Smooth muscle cell of the brain vasculature (primary cell): Measurements from ENCODE around the gene RBP3.

Experiments used
- DNase-seq: peaks from one replicate; pipeline ENCODE4 v3.0.0-alpha.2; 2012; ENCODE audit warnings: low read depth, low spot score

RBP3 gene

DNA sequence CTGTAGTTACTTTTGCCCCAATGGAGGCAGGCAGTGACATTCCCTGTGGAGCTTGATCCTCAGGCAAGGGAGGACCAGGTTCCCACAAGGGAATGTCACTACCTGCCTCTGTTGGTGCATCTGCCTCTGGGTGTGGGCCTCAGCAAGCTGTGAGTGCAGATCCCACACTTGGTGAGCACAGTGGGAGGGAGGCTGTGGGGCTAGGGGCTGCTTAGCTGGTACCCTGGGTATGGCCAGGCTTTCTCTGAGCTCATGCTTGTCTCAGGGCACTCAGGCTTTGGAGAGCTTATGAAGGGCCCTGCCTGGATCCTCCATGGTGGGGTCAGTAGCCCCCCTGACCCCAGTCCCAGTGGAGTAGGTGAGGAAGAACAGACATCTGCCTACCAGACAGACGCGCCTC is 52.1 kb downstream of the RBP3 start:
- DNase-seq = no peak

DNA sequence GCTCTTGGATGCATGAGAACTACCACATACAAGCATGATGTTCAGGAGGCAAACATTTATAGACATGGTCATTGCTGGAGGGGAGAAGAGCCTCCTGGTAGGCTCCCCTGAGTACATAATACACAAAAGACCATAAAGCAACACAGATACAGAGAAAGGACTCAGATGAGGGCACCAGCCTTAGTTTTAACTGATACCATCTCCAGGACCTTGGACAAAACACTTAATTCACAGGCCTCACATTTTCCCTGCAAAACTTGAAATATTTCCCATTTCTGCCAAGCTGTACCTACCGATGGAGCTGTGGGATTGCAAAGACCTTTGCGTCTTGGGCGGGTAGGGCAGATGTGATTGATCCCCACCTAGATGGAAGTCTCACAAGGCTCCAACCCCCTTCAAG is 52.6 kb downstream of the RBP3 start:
- no peak for DNase-seq

GRCh38 chr10:47401210-47401609 is 53.0 kb downstream of the RBP3 start:
- no peak for DNase-seq

GRCh38 chr10:47401874-47402640 is 53.9 kb downstream of the RBP3 start:
- DNase-seq = no peak

DNA sequence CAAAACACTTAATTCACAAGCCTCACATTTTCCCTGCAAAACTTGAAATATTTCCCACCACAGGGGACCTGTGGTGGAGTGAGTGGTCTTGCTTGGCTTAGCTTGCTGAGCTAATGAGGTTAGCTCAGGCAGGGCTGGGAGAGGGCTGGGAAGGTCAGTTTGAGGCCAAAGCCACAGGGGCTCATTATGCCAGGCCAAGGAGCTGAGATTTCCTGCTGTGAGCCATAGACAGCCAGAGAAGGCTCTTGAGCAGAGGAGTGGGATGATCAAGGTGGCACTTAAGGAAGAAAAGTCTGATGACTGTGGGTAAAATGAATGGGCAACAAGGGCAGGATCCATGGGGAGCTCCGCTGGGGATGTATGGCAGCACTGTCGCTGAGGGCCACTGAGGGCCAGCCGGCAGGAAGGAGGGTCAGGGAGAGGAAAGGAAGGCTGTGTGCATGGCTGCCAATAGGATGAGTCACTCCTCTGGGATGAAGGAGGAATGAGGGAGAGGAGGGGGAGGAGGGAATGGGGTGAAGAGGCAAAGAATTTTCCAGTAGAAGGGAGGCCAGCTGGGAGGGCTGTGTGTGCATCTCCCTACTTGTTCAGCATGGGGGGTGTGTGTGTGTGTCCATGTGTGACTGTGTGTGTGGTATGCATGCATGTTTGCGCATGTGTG is 54.6 kb downstream of the RBP3 start:
- DNase-seq = peak; percentile 83

GRCh38 chr10:47403446-47404318 is 55.5 kb downstream of the RBP3 start:
- DNase-seq = no peak

DNA sequence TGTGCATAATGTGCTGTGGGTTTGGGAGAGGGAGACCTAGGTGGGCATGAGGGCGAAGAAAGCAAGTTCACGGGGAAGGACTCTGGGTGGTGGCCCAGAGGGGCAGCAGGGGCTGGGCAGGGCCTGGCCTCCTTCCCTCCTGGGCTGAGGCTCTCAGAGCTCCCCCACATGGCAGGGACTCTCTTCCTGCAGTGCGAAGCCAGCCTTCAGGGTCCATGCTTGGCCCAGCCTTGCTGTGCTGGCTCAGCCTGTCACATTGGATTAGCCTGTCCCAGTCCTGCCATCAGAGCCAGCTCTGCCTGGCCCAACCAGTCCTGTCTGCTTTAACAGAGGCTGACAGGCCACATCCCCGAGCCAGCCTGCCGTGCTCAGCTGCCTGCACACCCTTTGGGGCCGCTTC is 56.3 kb downstream of the RBP3 start:
- DNase-seq = no peak

GRCh38 chr10:47404937-47405336 is 56.8 kb downstream of the RBP3 start:
- DNase-seq = no peak

- no peak for DNase-seq
Observed at GRCh38 chr10:47405857-47406547, 57.8 kb downstream of the RBP3 start.

DNA sequence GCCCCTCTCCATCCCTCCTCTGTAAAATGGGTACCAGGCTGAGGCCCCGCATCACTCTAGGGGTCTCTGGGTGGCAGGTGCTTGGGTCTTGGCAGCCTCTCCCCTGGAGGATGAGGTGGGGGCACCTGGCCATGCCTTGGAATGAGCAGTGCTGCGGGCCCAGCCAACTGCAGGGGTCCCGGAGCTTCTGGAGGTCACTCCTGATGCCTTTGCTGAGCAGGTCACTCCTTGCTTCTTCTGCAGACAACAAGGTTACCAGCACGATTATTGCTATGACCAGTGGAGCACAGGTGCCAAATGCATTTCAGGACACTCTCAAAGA is 58.3 kb downstream of the RBP3 start:
- no peak for DNase-seq

DNA sequence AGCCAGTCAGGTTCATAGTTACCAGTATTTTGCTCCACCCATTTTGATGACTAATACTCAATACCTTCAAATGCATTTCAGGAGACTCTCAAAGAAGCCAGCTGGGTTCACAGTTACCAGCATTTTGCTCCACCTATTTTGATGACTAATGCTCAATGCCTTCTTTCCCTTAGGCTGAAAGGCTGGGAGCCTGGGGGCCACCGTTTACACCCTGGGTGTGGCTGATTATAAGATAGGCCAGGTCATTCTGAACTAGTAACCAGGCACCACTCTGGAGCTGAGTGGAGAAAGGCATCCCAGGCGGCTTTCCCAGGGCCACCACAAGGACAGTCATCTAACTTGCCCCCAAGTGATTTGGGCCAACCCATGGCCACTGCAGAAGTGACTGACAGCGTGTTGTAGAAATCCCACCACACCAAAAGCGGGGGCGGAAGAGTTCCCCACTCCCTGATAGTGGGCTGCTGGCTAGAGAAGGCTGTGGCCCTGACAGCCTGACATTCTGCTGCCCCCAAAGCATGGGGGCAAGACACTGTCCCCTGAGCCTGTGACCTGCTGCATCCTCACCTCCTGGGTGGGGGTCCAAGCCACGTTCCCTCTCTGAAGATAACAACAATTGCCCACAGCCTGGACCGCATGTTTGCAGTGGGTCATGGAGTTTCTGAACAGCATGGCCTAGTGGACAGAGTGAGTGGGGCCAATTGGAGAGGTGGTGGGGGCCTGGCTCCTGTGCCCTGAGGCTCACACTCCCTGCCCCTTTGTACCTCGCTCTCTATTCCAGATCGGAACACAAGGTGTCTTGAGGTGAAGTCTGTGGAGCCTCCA is 58.9 kb downstream of the RBP3 start:
- DNase-seq = no peak
